Immature natural killer cell (primary cell): ENCODE measurements around the gene SLC17A7. TPM values are rescaled to one million over a fixed set of nuclear protein-coding genes. Genes with fewer than 3 reads are reported as not detected.
"Not testable (repeated sequence)": the region's sequence is repeated elsewhere in the genome, so short reads cannot be mapped to it uniquely, and the experiment has no call there.

Experiments
- DNase-seq, 3 donors: peaks; one replicate each; pipeline ENCODE4 v3.0.0; 2022; ENCODE audit warnings: mixed read lengths in 1 of 3
- H3K27ac Mint-ChIP-seq, 6 donors: one replicate each; pipeline ENCODE4 v1.8.0; 2020; ENCODE audit warnings: mixed read lengths in 6 of 6, mild to moderate bottlenecking in 5 of 6, inconsistent platforms in 4 of 6, moderate library complexity in 3 of 6
- H3K27me3 Mint-ChIP-seq, 3 donors: one replicate each; pipeline ENCODE4 v1.8.0; 2020 to 2021; ENCODE audit warnings: low read depth in 3 of 3, mild to moderate bottlenecking in 3 of 3, mixed read lengths in 3 of 3, moderate library complexity in 3 of 3, inconsistent platforms in 1 of 3
- H3K36me3 Mint-ChIP-seq, 3 donors: one replicate each; pipeline ENCODE4 v1.8.0; 2020; ENCODE audit warnings: mixed read lengths in 3 of 3, inconsistent platforms in 2 of 3, mild to moderate bottlenecking in 2 of 3
- H3K4me1 Mint-ChIP-seq, 2 donors: one replicate each; pipeline ENCODE4 v1.8.0; 2020; ENCODE audit warnings: inconsistent platforms in 2 of 2, mild to moderate bottlenecking in 2 of 2, mixed read lengths in 2 of 2, moderate library complexity in 1 of 2
- H3K4me3 Mint-ChIP-seq, 5 donors: one replicate each; pipeline ENCODE4 v1.8.0; 2020; ENCODE audit warnings: mild to moderate bottlenecking in 5 of 5, mixed read lengths in 5 of 5, inconsistent platforms in 3 of 5, moderate library complexity in 3 of 5
- H3K9me3 Mint-ChIP-seq, 6 donors: one replicate each; pipeline ENCODE4 v1.8.0; 2020; ENCODE audit warnings: mild to moderate bottlenecking in 6 of 6, mixed read lengths in 6 of 6, inconsistent platforms in 4 of 6, moderate library complexity in 3 of 6
- polyA plus RNA-seq, 3 donors: library from polyadenylated mRNA; unstranded; fragments of 300-500 nt; fragmentation: Illumina TruSeq; gene quantifications; one replicate each; pipeline ENCODE4 v1.2.3, GENCODE V29; 2021

The SLC17A7 gene
- polyA plus RNA-seq, 3 donors from 2014 or later: not detected

GRCh38 chr19:49463960-49464740 is 22.8 kb upstream of the SLC17A7 start:
- peaks cover 7% of the 10 kb centered on the region in 2 donors for H3K4me1 Mint-ChIP-seq
- DNase-seq: no peak
- no peak overlapping the region for H3K4me3 Mint-ChIP-seq
- no peaks in the 10 kb centered on the region for H3K9me3 Mint-ChIP-seq
- peaks cover 3 to 15% (median 5%) of the 10 kb centered on the region in 3 donors for H3K27me3 Mint-ChIP-seq
- H3K36me3 Mint-ChIP-seq: peaks cover 0 to 9% (median 7%) of the 10 kb centered on the region in 3 donors
- H3K27ac Mint-ChIP-seq: peak overlapping the region in 1 of 6 donors; percentile 49

GRCh38 chr19:49462492-49462891 is 21.2 kb upstream of the SLC17A7 start:
- no peak overlapping the region for H3K27ac Mint-ChIP-seq
- H3K4me1 Mint-ChIP-seq: no peaks in the 10 kb centered on the region
- peaks cover 0 to 10% (median 0%) of the 10 kb centered on the region in 3 donors for H3K27me3 Mint-ChIP-seq
- DNase-seq: no peak
- H3K36me3 Mint-ChIP-seq: peaks cover 0 to 6% (median 4%) of the 10 kb centered on the region in 3 donors
- no peaks in the 10 kb centered on the region for H3K9me3 Mint-ChIP-seq
- no peak overlapping the region for H3K4me3 Mint-ChIP-seq

- DNase-seq: no peak
- no peaks in the 10 kb centered on the region for H3K9me3 Mint-ChIP-seq
- peaks cover 0 to 2% of the 10 kb centered on the region in 2 donors for H3K4me1 Mint-ChIP-seq
- peaks cover 4 to 6% (median 4%) of the 10 kb centered on the region in 3 donors for H3K36me3 Mint-ChIP-seq
- no peak overlapping the region for H3K4me3 Mint-ChIP-seq
- peaks cover 0 to 5% (median 1%) of the 10 kb centered on the region in 3 donors for H3K27me3 Mint-ChIP-seq
- H3K27ac Mint-ChIP-seq: no peak overlapping the region
Measured at GRCh38 chr19:49461656-49462055, 20.3 kb upstream of the SLC17A7 start.

GRCh38 chr19:49461130-49461529 is 19.8 kb upstream of the SLC17A7 start:
- H3K4me1 Mint-ChIP-seq, H3K4me3 Mint-ChIP-seq, H3K27ac Mint-ChIP-seq, H3K36me3 Mint-ChIP-seq, H3K27me3 Mint-ChIP-seq, H3K9me3 Mint-ChIP-seq, DNase-seq: not testable (repeated sequence)

- Mint-ChIP-seq H3K9me3 (no peaks in the 10 kb centered on the region), H3K27me3 (peaks cover 0 to 5% (median 1%) of the 10 kb centered on the region in 3 donors), H3K4me3 (no peak overlapping the region), H3K4me1 (peaks cover under 1 to 6% of the 10 kb centered on the region in 2 donors), H3K27ac (no peak overlapping the region), H3K36me3 (peaks cover 4 to 6% (median 4%) of the 10 kb centered on the region in 3 donors)
- DNase-seq: no peak
Measured at GRCh38 chr19:49459388-49459787, 18.1 kb upstream of the SLC17A7 start.

- Mint-ChIP-seq H3K4me1 (peaks cover 9 to 13% of the 10 kb centered on the region in 2 donors), H3K36me3 (peaks cover 4 to 6% (median 4%) of the 10 kb centered on the region in 3 donors), H3K27ac (peak overlapping the region in 2 of 6 donors; percentile 16 to 66), H3K9me3 (no peaks in the 10 kb centered on the region), H3K27me3 (peaks cover 2 to 11% (median 6%) of the 10 kb centered on the region in 3 donors), H3K4me3 (no peak overlapping the region)
- no peak for DNase-seq
Measured at GRCh38 chr19:49458567-49458903, 17.2 kb upstream of the SLC17A7 start.

- Mint-ChIP-seq H3K4me1 (peaks cover 27 to 33% of the 10 kb centered on the region in 2 donors), H3K36me3 (peaks cover 4 to 9% (median 7%) of the 10 kb centered on the region in 3 donors), H3K27me3 (peaks cover 11 to 23% (median 21%) of the 10 kb centered on the region in 3 donors), H3K9me3 (no peaks in the 10 kb centered on the region), H3K27ac (peak overlapping the region in 3 of 6 donors; percentile 8 to 24 (median 20)), H3K4me3 (no peak overlapping the region)
- no peak for DNase-seq
Measured at GRCh38 chr19:49456326-49456725, 15.0 kb upstream of the SLC17A7 start.

- Mint-ChIP-seq H3K27ac (peak overlapping the region in 3 of 6 donors; percentile 20 to 47 (median 24)), H3K4me3 (peak overlapping the region in 2 of 5 donors; percentile 3 to 21), H3K36me3 (peaks cover 4 to 9% (median 7%) of the 10 kb centered on the region in 3 donors), H3K4me1 (peaks cover 32 to 38% of the 10 kb centered on the region in 2 donors), H3K27me3 (peaks cover 11 to 23% (median 21%) of the 10 kb centered on the region in 3 donors), H3K9me3 (no peaks in the 10 kb centered on the region)
- no peak for DNase-seq
Measured at GRCh38 chr19:49455773-49456172, 14.4 kb upstream of the SLC17A7 start.

- H3K4me1 Mint-ChIP-seq: peaks cover 39 to 48% of the 10 kb centered on the region in 2 donors
- peaks cover 11 to 21% (median 21%) of the 10 kb centered on the region in 3 donors for H3K27me3 Mint-ChIP-seq
- DNase-seq: peak in 1 of 3 donors; percentile 30
- peak overlapping the region; percentile 93 to 100 (median 98) for H3K4me3 Mint-ChIP-seq
- no peaks in the 10 kb centered on the region for H3K9me3 Mint-ChIP-seq
- H3K27ac Mint-ChIP-seq: peak overlapping the region; percentile 98 to 100 (median 99)
- peaks cover 7 to 13% (median 9%) of the 10 kb centered on the region in 3 donors for H3K36me3 Mint-ChIP-seq
Measured at GRCh38 chr19:49453757-49454240, 12.5 kb upstream of the SLC17A7 start.

GRCh38 chr19:49453013-49453756 is 11.9 kb upstream of the SLC17A7 start, which contains the start of gene ALDH16A1:
ALDH16A1 (plus strand) TSS chr19:49453225; CDS start chr19:49453332, 107 bp downstream.
- Mint-ChIP-seq H3K4me1 (peaks cover 45 to 48% of the 10 kb centered on the region in 2 donors), H3K9me3 (no peaks in the 10 kb centered on the region), H3K4me3 (peak within 1 kb of the TSS; percentile 93 to 100 (median 99)), H3K36me3 (peaks cover 12 to 19% (median 15%) of the 10 kb centered on the region in 3 donors), H3K27ac (peak within 1 kb of the TSS; percentile 98 to 100 (median 99)), H3K27me3 (peaks cover 11 to 24% (median 21%) of the 10 kb centered on the region in 3 donors)
- DNase-seq: peak; percentile 98 to 99 (median 99)

- DNase-seq: peak; percentile 94 to 96 (median 95)
- H3K27ac Mint-ChIP-seq: peak within 1 kb of the TSS; percentile 98 to 100 (median 99)
- no peaks in the 10 kb centered on the region for H3K9me3 Mint-ChIP-seq
- H3K36me3 Mint-ChIP-seq: peaks cover 8 to 20% (median 16%) of the 10 kb centered on the region in 3 donors
- peak within 1 kb of the TSS; percentile 93 to 100 (median 99) for H3K4me3 Mint-ChIP-seq
- peaks cover 46% of the 10 kb centered on the region in 2 donors for H3K4me1 Mint-ChIP-seq
- H3K27me3 Mint-ChIP-seq: peaks cover 10 to 24% (median 21%) of the 10 kb centered on the region in 3 donors
Measured at GRCh38 chr19:49451430-49452181, 10.3 kb upstream of the SLC17A7 start, which contains the start of gene PIH1D1. PIH1D1 (minus strand) TSS chr19:49451814; CDS start chr19:49451574, 240 bp downstream.

- no peak for DNase-seq
- Mint-ChIP-seq H3K4me1 (peaks cover 43 to 46% of the 10 kb centered on the region in 2 donors), H3K36me3 (peaks cover 8 to 20% (median 16%) of the 10 kb centered on the region in 3 donors), H3K27ac (peak overlapping the region in 5 of 6 donors; percentile 34 to 74 (median 41)), H3K9me3 (no peaks in the 10 kb centered on the region), H3K27me3 (peaks cover 10 to 24% (median 21%) of the 10 kb centered on the region in 3 donors), H3K4me3 (peak overlapping the region; percentile 47 to 99 (median 93))
Measured at GRCh38 chr19:49450405-49450804, 9.1 kb upstream of the SLC17A7 start.

- peaks cover 41 to 45% of the 10 kb centered on the region in 2 donors for H3K4me1 Mint-ChIP-seq
- peaks cover 8 to 20% (median 16%) of the 10 kb centered on the region in 3 donors for H3K36me3 Mint-ChIP-seq
- DNase-seq: no peak
- peak overlapping the region in 3 of 6 donors; percentile 0 to 72 (median 56) for H3K27ac Mint-ChIP-seq
- H3K27me3 Mint-ChIP-seq: peaks cover 8 to 20% (median 18%) of the 10 kb centered on the region in 3 donors
- no peaks in the 10 kb centered on the region for H3K9me3 Mint-ChIP-seq
- H3K4me3 Mint-ChIP-seq: peak overlapping the region in 3 of 5 donors; percentile 20 to 51 (median 48)
Measured at GRCh38 chr19:49448432-49448786, 7.1 kb upstream of the SLC17A7 start.
